HL-60 (cell line): Measurements from ENCODE around the gene TBC1D24.

Experiments
- GABPA ChIP-seq: IDR thresholded peaks from 2 replicates; pipeline ENCODE4 v1.6.1; 2012; ENCODE audit warnings: low read depth
- POLR2AphosphoS5 ChIP-seq: IDR thresholded peaks from 2 replicates; pipeline ENCODE4 v1.6.1; 2012; ENCODE audit warnings: low read depth
- SPI1 ChIP-seq: IDR thresholded peaks from 2 replicates; pipeline ENCODE4 v1.6.1; 2012; ENCODE audit warnings: low read depth, mild to moderate bottlenecking, borderline replicate concordance
- TF ChIP-seq, protein P1 (sequence below): IDR thresholded peaks from one replicate; pipeline ENCODE4 v1.5.1; 2011; ENCODE audit warnings: low read length, control low read depth, inconsistent platforms; ENCODE audit not compliant: insufficient read depth
- TF ChIP-seq, protein P2 (sequence below): IDR thresholded peaks from 2 replicates; pipeline ENCODE4 v1.6.1; 2012; ENCODE audit warnings: low read depth; ENCODE audit not compliant: insufficient replicate concordance

DNA sequence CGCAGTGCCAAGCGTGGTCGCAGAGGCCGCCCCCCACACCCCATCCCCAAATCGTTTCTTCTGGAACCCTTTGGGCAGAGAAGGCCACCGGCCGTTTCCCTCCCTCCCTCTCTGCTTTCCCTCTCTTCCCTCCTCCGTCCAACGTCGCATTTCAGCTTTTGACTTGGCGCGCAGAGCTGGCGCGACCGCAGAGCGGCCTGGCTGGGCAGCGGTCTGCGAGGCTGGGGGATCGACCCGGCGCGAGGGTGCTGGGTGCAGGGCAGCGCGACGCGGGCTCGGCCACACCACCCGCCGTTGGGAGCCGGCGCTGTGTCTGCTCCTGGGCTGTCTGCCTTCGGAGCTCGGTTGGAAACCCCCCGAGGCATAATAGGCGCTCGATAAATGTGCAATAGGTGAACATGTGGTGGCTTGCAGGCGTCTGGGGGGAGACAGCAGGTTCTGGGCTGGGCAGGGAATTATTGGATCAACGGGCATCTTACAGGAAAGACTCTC, 6.6 kb upstream of the TBC1D24 start:
- TF ChIP-seq POLR2AphosphoS5 (no peak), GABPA (no peak), SPI1 (no peak)
- TF ChIP-seq, protein P1, sequence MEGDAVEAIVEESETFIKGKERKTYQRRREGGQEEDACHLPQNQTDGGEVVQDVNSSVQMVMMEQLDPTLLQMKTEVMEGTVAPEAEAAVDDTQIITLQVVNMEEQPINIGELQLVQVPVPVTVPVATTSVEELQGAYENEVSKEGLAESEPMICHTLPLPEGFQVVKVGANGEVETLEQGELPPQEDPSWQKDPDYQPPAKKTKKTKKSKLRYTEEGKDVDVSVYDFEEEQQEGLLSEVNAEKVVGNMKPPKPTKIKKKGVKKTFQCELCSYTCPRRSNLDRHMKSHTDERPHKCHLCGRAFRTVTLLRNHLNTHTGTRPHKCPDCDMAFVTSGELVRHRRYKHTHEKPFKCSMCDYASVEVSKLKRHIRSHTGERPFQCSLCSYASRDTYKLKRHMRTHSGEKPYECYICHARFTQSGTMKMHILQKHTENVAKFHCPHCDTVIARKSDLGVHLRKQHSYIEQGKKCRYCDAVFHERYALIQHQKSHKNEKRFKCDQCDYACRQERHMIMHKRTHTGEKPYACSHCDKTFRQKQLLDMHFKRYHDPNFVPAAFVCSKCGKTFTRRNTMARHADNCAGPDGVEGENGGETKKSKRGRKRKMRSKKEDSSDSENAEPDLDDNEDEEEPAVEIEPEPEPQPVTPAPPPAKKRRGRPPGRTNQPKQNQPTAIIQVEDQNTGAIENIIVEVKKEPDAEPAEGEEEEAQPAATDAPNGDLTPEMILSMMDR = no peak
- TF ChIP-seq, protein P2, sequence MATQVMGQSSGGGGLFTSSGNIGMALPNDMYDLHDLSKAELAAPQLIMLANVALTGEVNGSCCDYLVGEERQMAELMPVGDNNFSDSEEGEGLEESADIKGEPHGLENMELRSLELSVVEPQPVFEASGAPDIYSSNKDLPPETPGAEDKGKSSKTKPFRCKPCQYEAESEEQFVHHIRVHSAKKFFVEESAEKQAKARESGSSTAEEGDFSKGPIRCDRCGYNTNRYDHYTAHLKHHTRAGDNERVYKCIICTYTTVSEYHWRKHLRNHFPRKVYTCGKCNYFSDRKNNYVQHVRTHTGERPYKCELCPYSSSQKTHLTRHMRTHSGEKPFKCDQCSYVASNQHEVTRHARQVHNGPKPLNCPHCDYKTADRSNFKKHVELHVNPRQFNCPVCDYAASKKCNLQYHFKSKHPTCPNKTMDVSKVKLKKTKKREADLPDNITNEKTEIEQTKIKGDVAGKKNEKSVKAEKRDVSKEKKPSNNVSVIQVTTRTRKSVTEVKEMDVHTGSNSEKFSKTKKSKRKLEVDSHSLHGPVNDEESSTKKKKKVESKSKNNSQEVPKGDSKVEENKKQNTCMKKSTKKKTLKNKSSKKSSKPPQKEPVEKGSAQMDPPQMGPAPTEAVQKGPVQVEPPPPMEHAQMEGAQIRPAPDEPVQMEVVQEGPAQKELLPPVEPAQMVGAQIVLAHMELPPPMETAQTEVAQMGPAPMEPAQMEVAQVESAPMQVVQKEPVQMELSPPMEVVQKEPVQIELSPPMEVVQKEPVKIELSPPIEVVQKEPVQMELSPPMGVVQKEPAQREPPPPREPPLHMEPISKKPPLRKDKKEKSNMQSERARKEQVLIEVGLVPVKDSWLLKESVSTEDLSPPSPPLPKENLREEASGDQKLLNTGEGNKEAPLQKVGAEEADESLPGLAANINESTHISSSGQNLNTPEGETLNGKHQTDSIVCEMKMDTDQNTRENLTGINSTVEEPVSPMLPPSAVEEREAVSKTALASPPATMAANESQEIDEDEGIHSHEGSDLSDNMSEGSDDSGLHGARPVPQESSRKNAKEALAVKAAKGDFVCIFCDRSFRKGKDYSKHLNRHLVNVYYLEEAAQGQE = no peak
